Hepatocyte (in vitro differentiated cells): Measurements from ENCODE around the gene COL8A2.

Experiments used
- EZH2 ChIP-seq: fragments of 200-600 bp; sonication (generic); IDR thresholded peaks from 2 replicates; pipeline ENCODE4 v1.6.1; 2016; ENCODE audit warnings: antibody characterized with exemption, mild to moderate bottlenecking, borderline replicate concordance
- EZH2phosphoT487 ChIP-seq: fragments of 200-600 bp; sonication (generic); IDR thresholded peaks from one replicate; pipeline ENCODE4 v1.6.1; 2018; ENCODE audit warnings: antibody characterized with exemption, mild to moderate bottlenecking, low read depth, moderate library complexity; ENCODE audit not compliant: unreplicated experiment, severe bottlenecking
- TF ChIP-seq, protein P1 (sequence below): fragments of 200-600 bp; sonication (generic); IDR thresholded peaks from 2 replicates; pipeline ENCODE4 v1.5.1; 2016; ENCODE audit warnings: antibody characterized with exemption, mild to moderate bottlenecking; ENCODE audit not compliant: poor library complexity

DNA sequence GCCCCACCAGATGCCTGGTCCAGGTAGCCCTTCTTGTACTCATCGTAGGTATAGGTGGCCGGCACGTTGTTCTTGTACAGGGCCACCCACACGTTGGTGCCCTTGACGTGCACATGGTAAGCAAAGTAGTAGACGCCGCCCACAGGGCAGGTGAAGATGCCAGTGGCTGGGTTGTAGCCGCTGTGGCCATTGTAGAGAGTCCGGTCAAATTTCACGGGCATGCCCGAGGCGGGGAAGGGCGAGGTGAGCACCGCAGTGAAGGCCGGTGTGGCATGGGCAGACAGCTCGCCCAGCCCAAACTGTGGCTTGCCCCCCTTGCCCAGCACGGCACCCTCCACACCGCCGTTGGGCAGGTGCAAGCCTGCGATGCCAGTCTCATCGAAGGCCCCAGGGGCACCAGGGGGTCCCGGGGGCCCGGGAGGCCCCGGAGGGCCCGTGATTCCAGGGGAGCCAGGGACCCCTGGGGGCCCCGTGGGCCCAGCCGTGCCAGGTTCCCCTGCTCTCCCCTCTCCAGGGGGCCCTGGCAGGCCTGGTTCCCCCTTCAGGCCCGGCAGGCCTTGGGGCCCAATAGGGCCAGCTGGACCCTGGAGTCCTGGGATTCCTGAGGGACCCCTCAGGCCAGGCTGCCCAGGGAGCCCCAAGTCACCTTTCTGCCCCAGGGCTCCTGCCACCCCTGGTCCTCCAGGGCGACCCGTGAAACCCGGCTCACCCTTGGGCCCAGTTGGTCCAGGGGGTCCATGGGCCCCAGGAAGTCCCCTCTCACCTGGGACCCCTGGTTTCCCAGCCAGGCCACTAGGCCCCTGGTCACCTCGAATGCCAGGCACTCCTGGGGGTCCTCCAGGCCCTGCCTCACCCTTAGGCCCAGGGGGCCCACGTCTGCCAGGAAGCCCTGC is 27.1 kb downstream of the COL8A2 start:
- TF ChIP-seq, protein P1, sequence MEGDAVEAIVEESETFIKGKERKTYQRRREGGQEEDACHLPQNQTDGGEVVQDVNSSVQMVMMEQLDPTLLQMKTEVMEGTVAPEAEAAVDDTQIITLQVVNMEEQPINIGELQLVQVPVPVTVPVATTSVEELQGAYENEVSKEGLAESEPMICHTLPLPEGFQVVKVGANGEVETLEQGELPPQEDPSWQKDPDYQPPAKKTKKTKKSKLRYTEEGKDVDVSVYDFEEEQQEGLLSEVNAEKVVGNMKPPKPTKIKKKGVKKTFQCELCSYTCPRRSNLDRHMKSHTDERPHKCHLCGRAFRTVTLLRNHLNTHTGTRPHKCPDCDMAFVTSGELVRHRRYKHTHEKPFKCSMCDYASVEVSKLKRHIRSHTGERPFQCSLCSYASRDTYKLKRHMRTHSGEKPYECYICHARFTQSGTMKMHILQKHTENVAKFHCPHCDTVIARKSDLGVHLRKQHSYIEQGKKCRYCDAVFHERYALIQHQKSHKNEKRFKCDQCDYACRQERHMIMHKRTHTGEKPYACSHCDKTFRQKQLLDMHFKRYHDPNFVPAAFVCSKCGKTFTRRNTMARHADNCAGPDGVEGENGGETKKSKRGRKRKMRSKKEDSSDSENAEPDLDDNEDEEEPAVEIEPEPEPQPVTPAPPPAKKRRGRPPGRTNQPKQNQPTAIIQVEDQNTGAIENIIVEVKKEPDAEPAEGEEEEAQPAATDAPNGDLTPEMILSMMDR, result no peak
- TF ChIP-seq EZH2, result no peak
- TF ChIP-seq EZH2phosphoT487, result no peak
